ENCODE measurements around the gene TMEM200B.

DNA sequence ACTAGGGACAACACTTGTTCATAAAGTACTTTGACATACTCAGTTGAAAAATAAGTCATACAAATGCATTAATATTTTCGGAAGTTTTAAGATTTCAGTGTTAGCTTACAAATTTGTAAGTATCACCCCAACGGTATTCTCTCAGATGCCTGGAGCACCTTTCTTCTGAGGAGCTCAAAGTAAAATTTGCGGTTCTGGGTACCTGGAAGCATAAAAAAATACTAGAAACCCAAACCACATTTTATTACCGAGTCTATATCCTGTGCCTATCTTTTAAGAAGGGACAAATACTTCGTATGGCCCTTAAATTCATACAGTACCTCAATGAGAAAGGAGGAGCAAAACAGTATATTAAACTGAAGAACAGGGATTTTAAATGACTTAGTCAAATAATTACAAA, 47.8 kb upstream of the TMEM200B start:
- TF ChIP-seq POLR2A (IDR thresholded peaks at IDR 0.05): no peak
- TF ChIP-seq, protein P1, sequence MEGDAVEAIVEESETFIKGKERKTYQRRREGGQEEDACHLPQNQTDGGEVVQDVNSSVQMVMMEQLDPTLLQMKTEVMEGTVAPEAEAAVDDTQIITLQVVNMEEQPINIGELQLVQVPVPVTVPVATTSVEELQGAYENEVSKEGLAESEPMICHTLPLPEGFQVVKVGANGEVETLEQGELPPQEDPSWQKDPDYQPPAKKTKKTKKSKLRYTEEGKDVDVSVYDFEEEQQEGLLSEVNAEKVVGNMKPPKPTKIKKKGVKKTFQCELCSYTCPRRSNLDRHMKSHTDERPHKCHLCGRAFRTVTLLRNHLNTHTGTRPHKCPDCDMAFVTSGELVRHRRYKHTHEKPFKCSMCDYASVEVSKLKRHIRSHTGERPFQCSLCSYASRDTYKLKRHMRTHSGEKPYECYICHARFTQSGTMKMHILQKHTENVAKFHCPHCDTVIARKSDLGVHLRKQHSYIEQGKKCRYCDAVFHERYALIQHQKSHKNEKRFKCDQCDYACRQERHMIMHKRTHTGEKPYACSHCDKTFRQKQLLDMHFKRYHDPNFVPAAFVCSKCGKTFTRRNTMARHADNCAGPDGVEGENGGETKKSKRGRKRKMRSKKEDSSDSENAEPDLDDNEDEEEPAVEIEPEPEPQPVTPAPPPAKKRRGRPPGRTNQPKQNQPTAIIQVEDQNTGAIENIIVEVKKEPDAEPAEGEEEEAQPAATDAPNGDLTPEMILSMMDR (IDR thresholded peaks at IDR 0.05): no peak
